HG02970 (cell line): ENCODE results near the gene FGD1.

Experiments used
- ATAC-seq: cut with Tn5 transposase; IDR thresholded peaks from one replicate; pipeline ENCODE4 v1.9.1; 2021; ENCODE audit warnings: mild to moderate bottlenecking, moderate library complexity, moderate number of reproducible peaks; ENCODE audit not compliant: unreplicated experiment, low FRiP score

Gene FGD1

DNA sequence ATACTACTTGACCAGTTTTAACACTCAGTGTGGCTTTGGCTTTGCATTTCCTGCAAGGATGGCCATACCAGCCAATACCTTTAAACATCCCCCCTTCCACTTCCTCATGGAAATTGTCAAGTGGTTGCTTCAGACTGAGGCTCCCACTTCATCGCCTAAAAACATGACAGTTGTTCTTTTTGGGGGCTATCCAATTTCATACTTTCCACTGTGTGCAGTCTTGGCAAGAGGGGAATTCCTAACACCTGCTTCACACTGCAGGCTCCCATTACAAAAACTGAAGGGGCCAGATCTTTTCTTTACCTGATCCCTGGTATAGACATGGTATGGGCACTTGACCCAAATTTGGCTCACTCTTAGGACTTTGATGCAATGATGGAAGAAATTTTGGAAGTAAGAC, 84.3 kb downstream of the FGD1 start:
- no peak for ATAC-seq

DNA sequence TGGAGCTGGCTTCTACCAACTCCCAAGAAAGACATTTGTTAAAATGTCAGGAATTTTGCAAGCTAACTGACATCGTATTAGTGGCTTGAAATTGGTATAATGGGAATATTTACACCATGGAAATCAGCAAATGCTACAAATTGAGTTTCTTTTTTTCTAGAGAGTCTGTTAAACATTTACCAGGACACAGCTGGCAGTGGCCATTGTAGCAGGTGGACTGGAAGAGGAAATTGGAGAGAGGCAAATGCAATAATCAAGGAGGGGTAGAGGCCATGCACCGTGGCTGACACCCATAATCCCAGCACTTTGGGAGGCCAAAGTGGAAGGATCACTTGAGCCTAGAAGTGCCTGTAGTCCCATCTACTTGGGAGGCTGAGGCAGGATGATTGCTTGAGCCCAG, 88.8 kb downstream of the FGD1 start:
- no peak for ATAC-seq

- no peak for ATAC-seq
Measured at GRCh38 chrX:54397113-54397512, 98.9 kb downstream of the FGD1 start.
